PC-3 (cell line): ENCODE results near the gene KLHL15.

ENCODE experiments used
- EZH2 ChIP-seq: fragments of 300-600 bp; sonication (generic); IDR thresholded peaks from one replicate; pipeline ENCODE4 v1.6.1; 2017; ENCODE audit warnings: antibody characterized with exemption, mild to moderate bottlenecking, low read length; ENCODE audit not compliant: unreplicated experiment
- TF ChIP-seq, protein P1 (sequence below): fragments of 300-600 bp; sonication (generic); conservative IDR thresholded peaks from 2 replicates; pipeline ENCODE4 v1.5.1; 2017; ENCODE audit warnings: antibody characterized with exemption, low read depth, mild to moderate bottlenecking, low read length

DNA sequence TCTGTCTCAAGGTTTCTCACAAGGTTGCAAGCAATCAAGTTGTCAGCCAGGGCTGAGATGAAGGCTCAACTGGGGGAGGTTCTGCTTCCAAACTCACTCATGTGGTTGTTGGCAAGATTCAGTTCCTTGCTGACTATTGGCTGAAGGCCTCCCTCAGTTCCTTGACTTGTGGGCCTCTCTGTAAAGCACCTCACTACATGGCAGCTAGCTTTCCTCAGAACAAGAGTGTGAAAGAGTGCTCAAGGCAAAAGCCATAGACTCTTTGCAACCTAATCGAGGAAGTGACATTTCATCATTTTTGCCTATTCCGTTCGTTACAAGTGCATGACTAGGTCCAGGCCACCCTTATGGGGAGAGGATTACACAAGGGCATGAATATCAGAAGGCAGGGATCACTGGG lies 67.2 kb downstream of the KLHL15 start:
- TF ChIP-seq, protein P1, sequence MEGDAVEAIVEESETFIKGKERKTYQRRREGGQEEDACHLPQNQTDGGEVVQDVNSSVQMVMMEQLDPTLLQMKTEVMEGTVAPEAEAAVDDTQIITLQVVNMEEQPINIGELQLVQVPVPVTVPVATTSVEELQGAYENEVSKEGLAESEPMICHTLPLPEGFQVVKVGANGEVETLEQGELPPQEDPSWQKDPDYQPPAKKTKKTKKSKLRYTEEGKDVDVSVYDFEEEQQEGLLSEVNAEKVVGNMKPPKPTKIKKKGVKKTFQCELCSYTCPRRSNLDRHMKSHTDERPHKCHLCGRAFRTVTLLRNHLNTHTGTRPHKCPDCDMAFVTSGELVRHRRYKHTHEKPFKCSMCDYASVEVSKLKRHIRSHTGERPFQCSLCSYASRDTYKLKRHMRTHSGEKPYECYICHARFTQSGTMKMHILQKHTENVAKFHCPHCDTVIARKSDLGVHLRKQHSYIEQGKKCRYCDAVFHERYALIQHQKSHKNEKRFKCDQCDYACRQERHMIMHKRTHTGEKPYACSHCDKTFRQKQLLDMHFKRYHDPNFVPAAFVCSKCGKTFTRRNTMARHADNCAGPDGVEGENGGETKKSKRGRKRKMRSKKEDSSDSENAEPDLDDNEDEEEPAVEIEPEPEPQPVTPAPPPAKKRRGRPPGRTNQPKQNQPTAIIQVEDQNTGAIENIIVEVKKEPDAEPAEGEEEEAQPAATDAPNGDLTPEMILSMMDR = no peak
- no peak for TF ChIP-seq EZH2
